GM12878 (cell line): Measurements from ENCODE around the gene GPBAR1. TPM values are rescaled to one million over a fixed set of nuclear protein-coding genes. Genes with fewer than 3 reads are reported as not detected.
A peak's percentile ranks its signal among the peaks of the same experiment; 100 is the strongest.

Experiments
- ATF7 ChIP-seq: fragments of 450-650 bp; IDR thresholded peaks from 2 replicates; pipeline ENCODE4 v1.6.1; 2016; ENCODE audit warnings: low read depth, mild to moderate bottlenecking
- EP300 ChIP-seq, 2 experiments: fragments of 150-350 bp in 1 of 2; IDR thresholded peaks; 2 replicates each; pipeline ENCODE4 v1.6.1; 2011 to 2012; ENCODE audit warnings: low read depth in 2 of 2, low read length in 2 of 2, borderline replicate concordance in 1 of 2, improper control_type of control experiment in 1 of 2, inconsistent platforms in 1 of 2; ENCODE audit not compliant: control insufficient read depth in 1 of 2
- HDAC2 ChIP-seq: fragments of 200-600 bp; sonication (generic); IDR thresholded peaks from 2 replicates; pipeline ENCODE4 v1.6.1; 2017
- MTA3 ChIP-seq: IDR thresholded peaks from 2 replicates; pipeline ENCODE4 v1.6.1; 2012; ENCODE audit warnings: low read length, inconsistent platforms, borderline replicate concordance
- PAX8 ChIP-seq: fragments of 450-650 bp; IDR thresholded peaks from 2 replicates; pipeline ENCODE4 v1.6.1; 2017; ENCODE audit warnings: mild to moderate bottlenecking, moderate library complexity
- POLR2AphosphoS2 ChIP-seq: IDR thresholded peaks from 2 replicates; pipeline ENCODE4 v1.6.1; 2011; ENCODE audit warnings: low read depth, mild to moderate bottlenecking, low read length, improper control_type of control experiment, moderate library complexity
- RAD51 ChIP-seq: fragments of 450-650 bp; IDR thresholded peaks from 2 replicates; pipeline ENCODE4 v1.6.1; 2016; ENCODE audit warnings: moderate library complexity, mild to moderate bottlenecking, inconsistent platforms
- RFX5 ChIP-seq: IDR thresholded peaks from 2 replicates; pipeline ENCODE4 v1.6.1; 2011; ENCODE audit warnings: low read depth, low read length, improper control_type of control experiment
- SMAD1 ChIP-seq: fragments of 450-650 bp; IDR thresholded peaks from 2 replicates; pipeline ENCODE4 v1.6.1; 2018; ENCODE audit warnings: mild to moderate bottlenecking, low read depth; ENCODE audit not compliant: partially characterized antibody
- SMARCA5 ChIP-seq: fragments of 450-650 bp; IDR thresholded peaks from 2 replicates; pipeline ENCODE4 v1.6.1; 2017; ENCODE audit warnings: mild to moderate bottlenecking
- SMC3 ChIP-seq: IDR thresholded peaks from 2 replicates; pipeline ENCODE4 v1.6.1; 2011; ENCODE audit warnings: low read length, improper control_type of control experiment, borderline replicate concordance
- SRF ChIP-seq, 2 experiments: IDR thresholded peaks; 2 replicates each; pipeline ENCODE4 v1.6.1; 2011; ENCODE audit warnings: low read depth in 2 of 2, low read length in 2 of 2, mild to moderate bottlenecking in 1 of 2, moderate library complexity in 1 of 2
- ZBTB11 ChIP-seq: fragments of 450-650 bp; formaldehyde crosslinking; IDR thresholded peaks from 2 replicates; pipeline ENCODE4 v1.5.0; 2022; ENCODE audit warnings: mild to moderate bottlenecking, missing genetic modification characterization
- polyA plus RNA-seq, 11 experiments: library from polyadenylated mRNA; depleted of rRNA in 4 of 11; unstranded in 6 of 11; stranded (reverse) in 5 of 11; fragments of >200 nt; fragmentation: Nextera tagmentation in 4 of 11; fragmentation: Illumina TruSeq in 1 of 11; extraction: Ambion mirVana in 4 of 11; extraction: Trizol in 1 of 11; gene quantifications; 1 replicate in 1 of 11; 2 replicates in 10 of 11; pipeline versions ENCODE4 v1.2.1 to v1.2.3, GENCODE V29; 2011 to 2016; ENCODE audit warnings: inconsistent platforms in 2 of 11, missing spikeins in 2 of 11, low read depth in 1 of 11
- total RNA-seq, 4 experiments: library from RNA; depleted of rRNA in 3 of 4; stranded (reverse); fragments of >200 nt in 3 of 4; fragmentation: Illumina TruSeq in 1 of 4; extraction: Trizol in 1 of 4; gene quantifications; 2 replicates each; pipeline versions ENCODE4 v1.2.1 to v1.2.3, GENCODE V29; 2013 to 2021
- TF ChIP-seq, protein P1 (sequence below): fragments of 450-650 bp; IDR thresholded peaks from 2 replicates; pipeline ENCODE4 v1.6.1; 2016; ENCODE audit warnings: mild to moderate bottlenecking, moderate library complexity, borderline replicate concordance
- TF ChIP-seq, protein P2 (sequence below): fragments of 450-650 bp; IDR thresholded peaks from 2 replicates; pipeline ENCODE4 v1.6.1; 2017; ENCODE audit warnings: mild to moderate bottlenecking, low read depth, inconsistent platforms; ENCODE audit not compliant: poor library complexity, severe bottlenecking
- TF ChIP-seq, protein P3 (sequence below): fragments of 450-650 bp; IDR thresholded peaks from 2 replicates; pipeline ENCODE4 v1.6.1; 2017; ENCODE audit warnings: low read depth, mild to moderate bottlenecking, moderate library complexity

GPBAR1 gene
- total and polyA plus RNA-seq, 10 of the 15 experiments (the other 5 are each of a cell fraction or from before 2014, with no cell fraction given): 0.03 to 0.36 (median 0.11) TPM; not detected in 3

- TF ChIP-seq, protein P1, sequence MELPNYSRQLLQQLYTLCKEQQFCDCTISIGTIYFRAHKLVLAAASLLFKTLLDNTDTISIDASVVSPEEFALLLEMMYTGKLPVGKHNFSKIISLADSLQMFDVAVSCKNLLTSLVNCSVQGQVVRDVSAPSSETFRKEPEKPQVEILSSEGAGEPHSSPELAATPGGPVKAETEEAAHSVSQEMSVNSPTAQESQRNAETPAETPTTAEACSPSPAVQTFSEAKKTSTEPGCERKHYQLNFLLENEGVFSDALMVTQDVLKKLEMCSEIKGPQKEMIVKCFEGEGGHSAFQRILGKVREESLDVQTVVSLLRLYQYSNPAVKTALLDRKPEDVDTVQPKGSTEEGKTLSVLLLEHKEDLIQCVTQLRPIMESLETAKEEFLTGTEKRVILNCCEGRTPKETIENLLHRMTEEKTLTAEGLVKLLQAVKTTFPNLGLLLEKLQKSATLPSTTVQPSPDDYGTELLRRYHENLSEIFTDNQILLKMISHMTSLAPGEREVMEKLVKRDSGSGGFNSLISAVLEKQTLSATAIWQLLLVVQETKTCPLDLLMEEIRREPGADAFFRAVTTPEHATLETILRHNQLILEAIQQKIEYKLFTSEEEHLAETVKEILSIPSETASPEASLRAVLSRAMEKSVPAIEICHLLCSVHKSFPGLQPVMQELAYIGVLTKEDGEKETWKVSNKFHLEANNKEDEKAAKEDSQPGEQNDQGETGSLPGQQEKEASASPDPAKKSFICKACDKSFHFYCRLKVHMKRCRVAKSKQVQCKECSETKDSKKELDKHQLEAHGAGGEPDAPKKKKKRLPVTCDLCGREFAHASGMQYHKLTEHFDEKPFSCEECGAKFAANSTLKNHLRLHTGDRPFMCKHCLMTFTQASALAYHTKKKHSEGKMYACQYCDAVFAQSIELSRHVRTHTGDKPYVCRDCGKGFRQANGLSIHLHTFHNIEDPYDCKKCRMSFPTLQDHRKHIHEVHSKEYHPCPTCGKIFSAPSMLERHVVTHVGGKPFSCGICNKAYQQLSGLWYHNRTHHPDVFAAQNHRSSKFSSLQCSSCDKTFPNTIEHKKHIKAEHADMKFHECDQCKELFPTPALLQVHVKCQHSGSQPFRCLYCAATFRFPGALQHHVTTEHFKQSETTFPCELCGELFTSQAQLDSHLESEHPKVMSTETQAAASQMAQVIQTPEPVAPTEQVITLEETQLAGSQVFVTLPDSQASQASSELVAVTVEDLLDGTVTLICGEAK: no peak
- TF ChIP-seq SMAD1 (no peak), ZBTB11 (CRISPR knock-in tag) (no peak), SMARCA5 (peak; percentile 88), HDAC2 (no peak), POLR2AphosphoS2 (no peak), SMC3 (peak; percentile 95), MTA3 (no peak), RAD51 (no peak), ATF7 (peak; percentile 41; the same call in 1 of the 2 replicates), PAX8 (no peak), EP300 (IDR thresholded peaks at IDR 0.05; ENCODE audit: borderline replicate concordance in 1 of 2, control insufficient read depth in 1 of 2, low read depth in 2 of 2, low read length in 2 of 2) (no peak), RFX5 (no peak), SRF (IDR thresholded peaks at IDR 0.05; ENCODE audit: low read depth in 2 of 2, low read length in 2 of 2) (no peak)
- TF ChIP-seq, protein P2, sequence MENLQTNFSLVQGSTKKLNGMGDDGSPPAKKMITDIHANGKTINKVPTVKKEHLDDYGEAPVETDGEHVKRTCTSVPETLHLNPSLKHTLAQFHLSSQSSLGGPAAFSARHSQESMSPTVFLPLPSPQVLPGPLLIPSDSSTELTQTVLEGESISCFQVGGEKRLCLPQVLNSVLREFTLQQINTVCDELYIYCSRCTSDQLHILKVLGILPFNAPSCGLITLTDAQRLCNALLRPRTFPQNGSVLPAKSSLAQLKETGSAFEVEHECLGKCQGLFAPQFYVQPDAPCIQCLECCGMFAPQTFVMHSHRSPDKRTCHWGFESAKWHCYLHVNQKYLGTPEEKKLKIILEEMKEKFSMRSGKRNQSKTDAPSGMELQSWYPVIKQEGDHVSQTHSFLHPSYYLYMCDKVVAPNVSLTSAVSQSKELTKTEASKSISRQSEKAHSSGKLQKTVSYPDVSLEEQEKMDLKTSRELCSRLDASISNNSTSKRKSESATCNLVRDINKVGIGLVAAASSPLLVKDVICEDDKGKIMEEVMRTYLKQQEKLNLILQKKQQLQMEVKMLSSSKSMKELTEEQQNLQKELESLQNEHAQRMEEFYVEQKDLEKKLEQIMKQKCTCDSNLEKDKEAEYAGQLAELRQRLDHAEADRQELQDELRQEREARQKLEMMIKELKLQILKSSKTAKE: peak; percentile 76
- TF ChIP-seq, protein P3, sequence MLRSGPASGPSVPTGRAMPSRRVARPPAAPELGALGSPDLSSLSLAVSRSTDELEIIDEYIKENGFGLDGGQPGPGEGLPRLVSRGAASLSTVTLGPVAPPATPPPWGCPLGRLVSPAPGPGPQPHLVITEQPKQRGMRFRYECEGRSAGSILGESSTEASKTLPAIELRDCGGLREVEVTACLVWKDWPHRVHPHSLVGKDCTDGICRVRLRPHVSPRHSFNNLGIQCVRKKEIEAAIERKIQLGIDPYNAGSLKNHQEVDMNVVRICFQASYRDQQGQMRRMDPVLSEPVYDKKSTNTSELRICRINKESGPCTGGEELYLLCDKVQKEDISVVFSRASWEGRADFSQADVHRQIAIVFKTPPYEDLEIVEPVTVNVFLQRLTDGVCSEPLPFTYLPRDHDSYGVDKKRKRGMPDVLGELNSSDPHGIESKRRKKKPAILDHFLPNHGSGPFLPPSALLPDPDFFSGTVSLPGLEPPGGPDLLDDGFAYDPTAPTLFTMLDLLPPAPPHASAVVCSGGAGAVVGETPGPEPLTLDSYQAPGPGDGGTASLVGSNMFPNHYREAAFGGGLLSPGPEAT: peak; percentile 35; the same call in 1 of the 2 replicates
These were observed 40.5 kb downstream of the GPBAR1 start (continued) for GRCh38 chr2:218301176-218301819.
